Activated naive CD4-positive, alpha-beta T cell treated with anti-CD3 and anti-CD28 coated beads, Interleukin-2, amount 10 ng/mL, durations not matched to agents 7 days and 5 days (primary cell): Measurements from ENCODE around the gene LGALS8.

Experiments used
- CTCF ChIA-PET: fragments of 350-600 bp; sonication (Branson Sonifier 250); formaldehyde crosslinking; loops from one replicate; lab custom pipeline; 2021; ENCODE audit warnings: antibody characterized with exemption; lab: Charles Lee
- DNase-seq: peaks from one replicate; pipeline ENCODE4 v3.0.0-alpha.2; 2020
- H3K27ac Mint-ChIP-seq: one replicate; pipeline ENCODE4 v1.8.0; 2021; ENCODE audit warnings: mild to moderate bottlenecking, moderate library complexity, mixed read lengths
- H3K27me3 Mint-ChIP-seq: one replicate; pipeline ENCODE4 v1.8.0; 2021; ENCODE audit warnings: mild to moderate bottlenecking, mixed read lengths
- H3K36me3 Mint-ChIP-seq: one replicate; pipeline ENCODE4 v1.8.0; 2021; ENCODE audit warnings: mixed read lengths
- H3K4me1 Mint-ChIP-seq: one replicate; pipeline ENCODE4 v1.8.0; 2021; ENCODE audit warnings: mixed read lengths
- H3K4me3 Mint-ChIP-seq: one replicate; pipeline ENCODE4 v1.8.0; 2021; ENCODE audit warnings: mild to moderate bottlenecking, moderate library complexity, mixed read lengths
- H3K9me3 Mint-ChIP-seq: one replicate; pipeline ENCODE4 v1.8.0; 2021; ENCODE audit warnings: mixed read lengths

LGALS8 gene

DNA sequence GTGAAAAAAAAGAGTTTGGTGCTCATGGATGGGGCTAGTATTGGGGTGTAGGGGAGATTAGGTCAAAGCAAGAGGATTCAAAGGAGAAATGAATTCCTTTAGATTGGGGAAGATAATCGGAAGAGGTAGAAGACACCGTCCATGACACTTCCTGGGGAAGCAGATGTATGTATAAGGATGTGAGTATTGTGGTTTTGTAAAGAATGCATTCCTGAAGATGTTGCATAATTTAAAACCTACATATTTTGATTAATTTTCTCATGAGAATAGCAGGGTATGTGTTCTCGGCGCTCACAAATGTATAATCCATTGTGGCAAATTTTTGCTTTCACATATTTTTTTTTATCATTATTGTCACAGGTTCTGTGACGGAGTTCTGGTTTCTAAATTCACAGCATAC, 5.5 kb upstream of the LGALS8 start:
- DNase-seq: no peak
- Mint-ChIP-seq H3K27me3 (peaks cover 16% of the 10 kb centered on the region), H3K4me3 (no peak overlapping the region), H3K9me3 (no peaks in the 10 kb centered on the region), H3K4me1 (peaks cover 46% of the 10 kb centered on the region), H3K36me3 (peaks cover 4% of the 10 kb centered on the region), H3K27ac (peak overlapping the region; percentile 70)
- CTCF ChIA-PET: no interaction called here

DNA sequence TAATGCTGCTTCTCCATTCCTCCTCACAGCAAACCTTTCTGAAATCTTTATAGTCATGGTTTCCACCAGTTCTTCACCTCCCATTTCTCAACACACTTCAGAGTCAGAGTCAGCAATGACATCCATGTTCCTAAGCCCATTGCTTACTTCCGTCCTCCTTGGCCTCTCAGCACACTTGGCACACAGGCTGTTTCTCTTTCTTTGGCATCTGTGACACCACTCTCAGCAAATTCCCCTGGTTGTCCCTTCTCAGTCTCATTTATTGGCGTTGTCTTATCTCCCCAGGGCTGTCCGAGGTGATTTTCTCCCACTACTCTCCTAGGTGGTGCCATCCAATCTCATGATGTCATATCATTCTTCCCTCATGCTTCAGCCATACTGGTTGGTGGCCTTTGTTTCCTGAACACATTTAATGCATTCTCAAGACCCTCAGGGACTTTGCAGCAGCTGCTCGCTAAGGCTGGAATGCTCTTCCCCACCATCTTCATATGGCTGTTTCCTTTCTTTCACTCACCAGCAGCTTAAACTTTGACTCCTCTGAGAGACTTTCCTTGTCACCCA, 3.3 kb upstream of the LGALS8 start:
- H3K9me3 Mint-ChIP-seq: no peaks in the 10 kb centered on the region
- no peak overlapping the region for H3K4me3 Mint-ChIP-seq
- DNase-seq: no peak
- H3K27ac Mint-ChIP-seq: no peak overlapping the region
- peaks cover 8% of the 10 kb centered on the region for H3K36me3 Mint-ChIP-seq
- CTCF ChIA-PET: interaction anchor here (0.6 kb wide), 1 partner anchor 428 kb away, joined by 3 read pairs; no protein-coding TSS in a partner anchor
- peaks cover 20% of the 10 kb centered on the region for H3K27me3 Mint-ChIP-seq
- H3K4me1 Mint-ChIP-seq: peaks cover 53% of the 10 kb centered on the region

- H3K27me3 Mint-ChIP-seq: peaks cover 16% of the 10 kb centered on the region
- H3K27ac Mint-ChIP-seq: peak overlapping the region; percentile 99
- H3K4me1 Mint-ChIP-seq: peaks cover 43% of the 10 kb centered on the region
- DNase-seq: peak; percentile 24
- peak overlapping the region; percentile 98 for H3K4me3 Mint-ChIP-seq
- CTCF ChIA-PET: interaction anchor here (1.2 kb wide), 1 partner anchor 11 kb away, joined by 3 read pairs; no protein-coding TSS in a partner anchor
- H3K36me3 Mint-ChIP-seq: peaks cover 23% of the 10 kb centered on the region
- no peaks in the 10 kb centered on the region for H3K9me3 Mint-ChIP-seq
These were observed 662 bp upstream of the LGALS8 start for GRCh38 chr1:236522937-236523703.

GRCh38 chr1:236524142-236524894, 536 bp downstream of the LGALS8 start:
- peak overlapping the region; percentile 99 for H3K27ac Mint-ChIP-seq
- peaks cover 16% of the 10 kb centered on the region for H3K27me3 Mint-ChIP-seq
- peaks cover 28% of the 10 kb centered on the region for H3K36me3 Mint-ChIP-seq
- H3K4me1 Mint-ChIP-seq: peaks cover 41% of the 10 kb centered on the region
- DNase-seq: peak; percentile 72
- CTCF ChIA-PET: no interaction called here
- H3K9me3 Mint-ChIP-seq: no peaks in the 10 kb centered on the region
- H3K4me3 Mint-ChIP-seq: peak overlapping the region; percentile 98

- H3K27me3 Mint-ChIP-seq: peaks cover 13% of the 10 kb centered on the region
- peak overlapping the region; percentile 98 for H3K4me3 Mint-ChIP-seq
- CTCF ChIA-PET: no interaction called here
- peaks cover 41% of the 10 kb centered on the region for H3K4me1 Mint-ChIP-seq
- DNase-seq: no peak
- no peaks in the 10 kb centered on the region for H3K9me3 Mint-ChIP-seq
- H3K36me3 Mint-ChIP-seq: peaks cover 28% of the 10 kb centered on the region
- H3K27ac Mint-ChIP-seq: peak overlapping the region; percentile 99
These were observed 1.1 kb downstream of the LGALS8 start for GRCh38 chr1:236524895-236525184.

DNA sequence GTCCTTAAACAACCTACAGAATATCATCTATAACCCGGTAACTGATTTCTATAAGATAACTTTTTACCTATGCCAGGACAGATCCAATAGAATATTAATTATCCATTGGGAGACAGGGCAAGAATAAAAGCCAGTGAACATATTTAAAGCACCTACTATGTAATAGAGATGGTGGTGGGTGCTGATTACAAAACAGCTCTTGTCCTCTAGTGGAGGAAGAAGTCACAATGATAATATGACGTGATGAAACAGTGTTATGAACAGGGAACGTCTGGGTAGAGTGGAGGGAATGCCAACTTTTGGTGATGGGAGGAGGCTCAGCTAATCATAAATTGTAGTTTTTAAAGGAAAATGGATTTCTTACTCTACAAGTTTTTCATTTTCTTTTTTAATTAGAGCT, 2.3 kb downstream of the LGALS8 start:
- H3K27ac Mint-ChIP-seq: no peak overlapping the region
- H3K4me3 Mint-ChIP-seq: peak overlapping the region; percentile 28

DNA sequence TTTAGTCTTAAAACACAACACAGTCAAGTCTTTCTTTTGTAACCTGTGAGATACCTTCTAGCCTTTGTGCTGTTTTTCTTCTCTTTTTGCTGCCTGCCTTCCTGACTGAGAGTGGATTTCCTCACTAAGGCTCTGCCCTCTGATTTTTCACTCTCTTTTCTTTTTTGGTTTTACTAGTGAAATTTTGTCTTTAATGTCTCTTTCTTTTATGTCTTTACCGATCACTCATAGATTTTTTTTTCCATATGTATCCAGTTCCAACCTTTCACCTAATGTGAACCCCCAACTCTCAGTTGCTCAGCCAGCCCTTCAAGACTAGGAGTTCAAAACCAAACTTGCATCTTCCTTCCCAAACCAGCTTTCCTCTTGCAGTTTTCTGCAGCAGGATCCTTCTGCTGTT, 6.5 kb downstream of the LGALS8 start:
- CTCF ChIA-PET: interaction anchor here (1.4 kb wide), 1 partner anchor 39 kb away, joined by 3 read pairs; no protein-coding TSS in a partner anchor
- Mint-ChIP-seq H3K4me1 (peaks cover 54% of the 10 kb centered on the region), H3K27me3 (no peaks in the 10 kb centered on the region), H3K27ac (no peak overlapping the region), H3K4me3 (no peak overlapping the region), H3K36me3 (peaks cover 44% of the 10 kb centered on the region), H3K9me3 (no peaks in the 10 kb centered on the region)
- no peak for DNase-seq

More for the DNA sequence above, 2.3 kb downstream of the LGALS8 start:
- no peak for DNase-seq
- Mint-ChIP-seq H3K27me3 (peaks cover 7% of the 10 kb centered on the region), H3K36me3 (peaks cover 32% of the 10 kb centered on the region), H3K9me3 (no peaks in the 10 kb centered on the region), H3K4me1 (peaks cover 49% of the 10 kb centered on the region)
- CTCF ChIA-PET: interaction anchor here (1.0 kb wide), 1 partner anchor 9 kb away, joined by 3 read pairs; no protein-coding TSS in a partner anchor

GRCh38 chr1:236530959-236531358, 7.2 kb downstream of the LGALS8 start:
- Mint-ChIP-seq H3K4me1 (peaks cover 52% of the 10 kb centered on the region), H3K9me3 (no peaks in the 10 kb centered on the region), H3K36me3 (peaks cover 48% of the 10 kb centered on the region), H3K27me3 (no peaks in the 10 kb centered on the region), H3K27ac (no peak overlapping the region), H3K4me3 (no peak overlapping the region)
- CTCF ChIA-PET: interaction anchor here (0.6 kb wide), 1 partner anchor 80 kb away, joined by 3 read pairs; no protein-coding TSS in a partner anchor
- DNase-seq: no peak

DNA sequence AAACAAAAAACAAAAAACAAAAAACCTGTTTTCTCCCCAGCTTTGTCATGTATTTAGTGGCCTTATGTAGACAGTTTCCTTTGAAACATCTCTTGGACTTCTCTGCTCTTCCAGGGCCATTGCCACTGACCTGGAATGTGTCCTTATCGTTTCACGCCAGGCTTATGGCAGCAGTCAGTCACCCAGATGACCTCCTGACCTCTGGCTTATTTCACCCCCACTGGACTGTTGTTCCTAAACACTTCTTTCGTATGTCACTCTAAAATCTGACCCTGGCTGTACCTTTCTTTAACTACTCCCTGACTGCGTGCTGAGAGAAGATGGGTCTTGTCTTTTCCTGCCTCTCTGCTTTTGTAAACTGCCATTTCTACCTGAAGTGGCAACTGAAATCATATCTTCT, 9.1 kb downstream of the LGALS8 start:
- DNase-seq: no peak
- H3K4me1 Mint-ChIP-seq: peaks cover 40% of the 10 kb centered on the region
- peaks cover 44% of the 10 kb centered on the region for H3K36me3 Mint-ChIP-seq
- CTCF ChIA-PET: interaction anchor here (0.6 kb wide), 1 partner anchor 48 kb away, joined by 3 read pairs; no protein-coding TSS in a partner anchor
- H3K4me3 Mint-ChIP-seq: no peak overlapping the region
- no peaks in the 10 kb centered on the region for H3K27me3 Mint-ChIP-seq
- H3K27ac Mint-ChIP-seq: peak overlapping the region; percentile 15
- H3K9me3 Mint-ChIP-seq: no peaks in the 10 kb centered on the region

DNA sequence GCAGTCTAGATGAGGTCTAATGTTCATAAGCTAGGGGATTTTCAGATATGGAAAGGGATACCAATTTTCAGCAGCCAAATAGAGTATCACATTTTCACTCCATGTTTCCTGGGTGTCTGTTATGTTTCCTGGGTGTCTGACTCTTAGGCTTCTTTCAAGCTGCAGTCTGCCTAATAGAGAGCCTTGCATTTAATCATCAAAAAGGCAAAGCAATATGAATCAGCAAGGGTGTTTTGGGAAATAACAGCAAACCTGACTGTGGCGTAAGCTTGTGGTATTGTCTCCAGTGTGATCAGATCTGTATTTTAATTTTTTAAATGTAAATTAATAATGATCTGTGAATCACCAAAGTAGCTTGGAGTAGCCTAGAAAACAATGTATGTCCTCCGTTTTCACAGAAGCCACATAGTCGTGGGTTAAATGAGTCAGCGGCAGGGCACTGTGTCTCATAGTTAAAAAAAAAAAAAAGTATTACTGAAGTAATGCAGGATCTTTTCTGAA, 10.4 kb downstream of the LGALS8 start:
- Mint-ChIP-seq H3K4me3 (no peak overlapping the region), H3K4me1 (peaks cover 36% of the 10 kb centered on the region), H3K27ac (peak overlapping the region; percentile 70), H3K36me3 (peaks cover 50% of the 10 kb centered on the region), H3K9me3 (no peaks in the 10 kb centered on the region), H3K27me3 (no peaks in the 10 kb centered on the region)
- CTCF ChIA-PET: interaction anchor here (0.9 kb wide), 1 partner anchor 11 kb away, joined by 3 read pairs; no protein-coding TSS in a partner anchor
- DNase-seq: no peak

DNA sequence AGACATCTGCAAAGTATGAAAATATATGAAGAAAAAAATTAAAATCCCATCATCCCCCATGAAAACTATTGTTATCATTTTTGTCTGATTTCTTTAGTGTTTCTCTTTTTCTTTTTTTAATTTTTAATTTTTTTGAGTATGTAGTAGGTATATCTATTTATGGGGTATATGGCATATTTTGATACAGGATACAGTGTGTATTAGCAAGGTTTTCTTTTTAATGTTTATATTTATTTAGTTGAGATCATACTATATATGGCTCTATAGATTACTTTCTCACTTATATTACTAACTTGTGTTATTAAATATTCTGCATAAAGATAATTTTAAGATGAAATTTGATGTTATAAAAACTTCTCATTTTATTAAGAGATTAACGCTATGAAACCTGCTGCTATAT, 11.4 kb downstream of the LGALS8 start:
- DNase-seq: no peak
- Mint-ChIP-seq H3K4me1 (peaks cover 34% of the 10 kb centered on the region), H3K4me3 (no peak overlapping the region), H3K9me3 (no peaks in the 10 kb centered on the region), H3K36me3 (peaks cover 58% of the 10 kb centered on the region), H3K27me3 (no peaks in the 10 kb centered on the region), H3K27ac (no peak overlapping the region)
- CTCF ChIA-PET: interaction anchor here (1.0 kb wide), 1 partner anchor 9 kb away, joined by 3 read pairs; no protein-coding TSS in a partner anchor

DNA sequence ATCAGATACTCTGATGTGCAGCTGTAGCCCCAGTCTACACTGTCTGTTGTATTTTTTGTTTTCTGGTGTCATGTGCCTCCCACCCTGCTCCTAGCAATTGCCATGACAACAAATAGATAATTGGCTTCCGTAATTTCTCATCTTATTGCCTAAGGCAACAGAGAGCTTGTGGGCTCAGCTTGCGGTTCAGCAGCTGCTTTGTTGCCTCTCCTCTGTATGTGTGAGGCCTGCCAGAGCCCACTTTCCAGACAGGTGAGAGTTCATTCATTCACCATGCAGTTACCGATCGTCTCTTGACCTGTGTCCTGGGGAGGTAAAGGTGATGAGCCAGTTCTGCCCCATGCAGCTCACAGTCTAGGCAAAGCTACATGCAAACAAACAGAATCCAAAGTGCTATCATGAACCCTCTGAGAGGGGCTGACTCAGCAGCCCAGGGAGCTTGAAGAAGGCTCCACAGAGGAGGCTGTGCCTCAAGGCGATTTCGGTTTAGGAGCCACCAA, 11.9 kb downstream of the LGALS8 start:
- DNase-seq: no peak
- H3K36me3 Mint-ChIP-seq: peaks cover 59% of the 10 kb centered on the region
- H3K27ac Mint-ChIP-seq: no peak overlapping the region
- H3K9me3 Mint-ChIP-seq: no peaks in the 10 kb centered on the region
- no peak overlapping the region for H3K4me3 Mint-ChIP-seq
- peaks cover 30% of the 10 kb centered on the region for H3K4me1 Mint-ChIP-seq
- CTCF ChIA-PET: interaction anchor here (1.0 kb wide), 1 partner anchor 9 kb away, joined by 3 read pairs; no protein-coding TSS in a partner anchor
- H3K27me3 Mint-ChIP-seq: no peaks in the 10 kb centered on the region

GRCh38 chr1:236536540-236536939, 12.8 kb downstream of the LGALS8 start:
- CTCF ChIA-PET: no interaction called here
- DNase-seq: no peak
- no peak overlapping the region for H3K27ac Mint-ChIP-seq
- H3K27me3 Mint-ChIP-seq: no peaks in the 10 kb centered on the region
- H3K36me3 Mint-ChIP-seq: peaks cover 59% of the 10 kb centered on the region
- peaks cover 26% of the 10 kb centered on the region for H3K4me1 Mint-ChIP-seq
- H3K4me3 Mint-ChIP-seq: no peak overlapping the region
- H3K9me3 Mint-ChIP-seq: no peaks in the 10 kb centered on the region
